Stimulated activated CD4-positive, alpha-beta T cell treated with anti-CD3 and anti-CD28 coated beads, Interleukin-12 subunit alpha, Interleukin-12 subunit beta, amount 100 ng/mL, for 4 hours (primary cell): ENCODE results near the gene MYL7.

Experiments used
- DNase-seq: peaks from one replicate; pipeline ENCODE4 v3.0.0-alpha.2; 2020

Gene MYL7

GRCh38 chr7:44098092-44099068 lies 42.8 kb downstream of the MYL7 start:
- no peak for DNase-seq

- DNase-seq, result no peak
These were observed 43.8 kb downstream of the MYL7 start for GRCh38 chr7:44097064-44097932.

DNA sequence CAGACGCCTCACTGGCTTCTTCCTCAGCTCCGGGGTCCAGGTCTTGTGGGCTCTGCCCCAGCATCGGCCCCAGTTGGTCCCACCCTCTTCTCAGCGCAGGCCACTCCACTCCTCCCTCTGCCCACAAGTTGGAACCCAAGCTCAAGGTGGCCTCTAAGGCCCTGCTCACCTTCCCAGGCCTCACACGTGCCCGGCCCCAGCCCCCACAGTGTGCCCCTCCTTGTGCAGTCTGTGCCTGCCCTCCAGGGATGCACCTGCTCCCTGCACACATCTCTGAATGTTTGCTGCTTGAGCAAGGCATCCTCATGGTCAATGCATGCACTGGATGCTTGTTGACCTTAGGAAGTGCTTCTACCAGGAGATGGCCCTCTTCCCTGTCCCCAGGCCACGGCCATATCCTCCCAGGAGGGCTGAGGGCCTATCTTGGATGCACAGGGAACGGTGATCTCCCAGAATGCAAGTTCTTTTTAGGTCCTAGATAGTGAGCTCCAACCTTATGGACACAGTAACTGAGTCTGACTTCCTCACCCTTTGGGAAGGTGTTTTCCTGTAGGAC lies 44.7 kb downstream of the MYL7 start:
- no peak for DNase-seq

GRCh38 chr7:44095781-44096180 lies 45.4 kb downstream of the MYL7 start:
- no peak for DNase-seq

DNA sequence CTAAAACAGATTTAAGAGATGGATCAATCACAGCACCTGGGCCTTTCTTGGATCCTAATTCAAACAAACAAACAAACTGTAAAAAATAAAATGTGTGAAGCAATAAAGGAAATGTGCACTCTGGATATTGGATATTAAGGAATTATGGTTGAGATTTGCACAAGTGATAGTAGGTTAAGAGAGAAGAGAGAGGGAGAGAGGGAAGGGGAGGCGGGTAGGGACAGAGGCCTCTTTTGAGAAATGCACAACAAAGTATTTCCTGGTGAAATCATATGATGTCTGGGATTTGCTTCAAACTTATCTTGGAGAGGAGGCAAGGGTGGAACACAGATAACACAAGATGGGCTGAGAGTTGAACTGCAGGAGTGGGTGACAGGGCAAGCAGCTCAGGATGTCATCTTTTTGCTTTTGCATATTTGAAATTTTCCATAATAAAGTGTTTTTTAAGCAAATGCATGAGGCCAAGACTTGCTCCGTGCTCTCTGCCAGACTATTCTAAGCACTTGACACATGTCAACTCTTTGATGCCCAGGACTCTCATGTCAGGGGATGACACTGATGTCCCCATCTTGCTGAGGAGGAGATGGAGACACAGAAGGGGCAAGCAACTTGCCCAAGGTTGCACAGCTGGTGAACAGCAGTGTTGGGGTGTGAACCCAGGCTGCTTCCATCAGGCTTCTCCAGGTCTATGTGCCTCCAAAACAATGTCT lies 46.1 kb downstream of the MYL7 start:
- no peak for DNase-seq

DNA sequence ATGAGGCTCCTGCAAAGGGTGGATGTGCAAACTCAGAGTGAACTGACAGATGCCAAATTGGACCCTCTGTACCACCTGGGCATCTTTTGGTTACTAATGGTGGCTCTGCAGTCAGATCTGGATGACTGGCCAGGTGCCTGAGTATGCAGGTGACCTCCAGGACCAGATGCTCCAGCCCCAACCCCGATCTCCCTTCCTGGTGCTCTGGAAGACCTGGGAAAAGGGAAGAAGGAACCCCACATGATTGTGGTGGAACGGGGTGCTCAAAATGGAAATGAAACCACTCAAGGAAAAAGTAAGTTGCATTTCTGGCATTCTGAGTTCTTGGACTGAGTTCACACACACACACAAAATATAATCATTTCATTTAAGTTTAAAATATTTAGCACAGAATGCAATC lies 46.8 kb downstream of the MYL7 start:
- no peak for DNase-seq

- no peak for DNase-seq
These were observed 48.0 kb downstream of the MYL7 start for GRCh38 chr7:44093102-44093641.
